GM10248 (cell line): ENCODE results near the gene PANK1.

Experiments
- CTCF ChIA-PET: fragments of 300-600 bp; sonication (Branson Sonifier 250); formaldehyde crosslinking; extraction: SDS; loops from one replicate; lab custom pipeline; 2021; ENCODE audit warnings: antibody characterized with exemption; lab: Yijun Ruan, JAX
- POLR2A ChIA-PET: fragments of 350-650 bp; sonication (Branson Sonifier 250); formaldehyde crosslinking; extraction: SDS; loops from one replicate; lab custom pipeline; 2020; ENCODE audit warnings: antibody characterized with exemption; lab: Yijun Ruan, JAX
- DNase-seq: peaks from one replicate; pipeline ENCODE4 v3.0.0; 2012; ENCODE audit errors: extremely low spot score
- TF ChIP-seq, protein P1 (sequence below): IDR thresholded peaks from 2 replicates; pipeline ENCODE4 v1.5.1; 2012; ENCODE audit warnings: mild to moderate bottlenecking, low read depth; ENCODE audit errors: extremely low read depth, missing control alignments, control extremely low read depth

Gene PANK1

DNA sequence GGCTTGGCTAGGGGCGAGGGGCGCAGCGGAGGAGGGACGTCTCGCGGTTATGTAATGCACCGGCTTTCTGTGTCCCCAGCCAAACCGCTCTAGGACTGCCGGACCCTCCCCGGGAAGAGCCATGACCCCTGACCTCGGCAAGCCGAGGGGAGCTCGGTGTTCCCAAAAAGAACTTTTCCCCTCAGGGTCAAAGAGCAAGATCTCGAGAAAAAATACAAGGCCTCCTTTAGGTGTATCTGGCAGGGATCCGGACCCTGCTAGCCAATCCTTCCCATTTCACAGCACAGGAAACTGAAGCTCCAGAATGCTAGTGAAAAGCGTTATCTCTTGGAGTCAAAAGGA is 109.1 kb downstream of the PANK1 start:
- DNase-seq, result no peak
- TF ChIP-seq, protein P1, sequence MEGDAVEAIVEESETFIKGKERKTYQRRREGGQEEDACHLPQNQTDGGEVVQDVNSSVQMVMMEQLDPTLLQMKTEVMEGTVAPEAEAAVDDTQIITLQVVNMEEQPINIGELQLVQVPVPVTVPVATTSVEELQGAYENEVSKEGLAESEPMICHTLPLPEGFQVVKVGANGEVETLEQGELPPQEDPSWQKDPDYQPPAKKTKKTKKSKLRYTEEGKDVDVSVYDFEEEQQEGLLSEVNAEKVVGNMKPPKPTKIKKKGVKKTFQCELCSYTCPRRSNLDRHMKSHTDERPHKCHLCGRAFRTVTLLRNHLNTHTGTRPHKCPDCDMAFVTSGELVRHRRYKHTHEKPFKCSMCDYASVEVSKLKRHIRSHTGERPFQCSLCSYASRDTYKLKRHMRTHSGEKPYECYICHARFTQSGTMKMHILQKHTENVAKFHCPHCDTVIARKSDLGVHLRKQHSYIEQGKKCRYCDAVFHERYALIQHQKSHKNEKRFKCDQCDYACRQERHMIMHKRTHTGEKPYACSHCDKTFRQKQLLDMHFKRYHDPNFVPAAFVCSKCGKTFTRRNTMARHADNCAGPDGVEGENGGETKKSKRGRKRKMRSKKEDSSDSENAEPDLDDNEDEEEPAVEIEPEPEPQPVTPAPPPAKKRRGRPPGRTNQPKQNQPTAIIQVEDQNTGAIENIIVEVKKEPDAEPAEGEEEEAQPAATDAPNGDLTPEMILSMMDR, result no peak
- POLR2A ChIA-PET, result no interaction called here
- CTCF ChIA-PET, result interaction anchor here (1.2 to 1.4 kb wide), 4 partner anchors 13 to 79 kb away, joined by 3 read pairs; no protein-coding TSS in a partner anchor

DNA sequence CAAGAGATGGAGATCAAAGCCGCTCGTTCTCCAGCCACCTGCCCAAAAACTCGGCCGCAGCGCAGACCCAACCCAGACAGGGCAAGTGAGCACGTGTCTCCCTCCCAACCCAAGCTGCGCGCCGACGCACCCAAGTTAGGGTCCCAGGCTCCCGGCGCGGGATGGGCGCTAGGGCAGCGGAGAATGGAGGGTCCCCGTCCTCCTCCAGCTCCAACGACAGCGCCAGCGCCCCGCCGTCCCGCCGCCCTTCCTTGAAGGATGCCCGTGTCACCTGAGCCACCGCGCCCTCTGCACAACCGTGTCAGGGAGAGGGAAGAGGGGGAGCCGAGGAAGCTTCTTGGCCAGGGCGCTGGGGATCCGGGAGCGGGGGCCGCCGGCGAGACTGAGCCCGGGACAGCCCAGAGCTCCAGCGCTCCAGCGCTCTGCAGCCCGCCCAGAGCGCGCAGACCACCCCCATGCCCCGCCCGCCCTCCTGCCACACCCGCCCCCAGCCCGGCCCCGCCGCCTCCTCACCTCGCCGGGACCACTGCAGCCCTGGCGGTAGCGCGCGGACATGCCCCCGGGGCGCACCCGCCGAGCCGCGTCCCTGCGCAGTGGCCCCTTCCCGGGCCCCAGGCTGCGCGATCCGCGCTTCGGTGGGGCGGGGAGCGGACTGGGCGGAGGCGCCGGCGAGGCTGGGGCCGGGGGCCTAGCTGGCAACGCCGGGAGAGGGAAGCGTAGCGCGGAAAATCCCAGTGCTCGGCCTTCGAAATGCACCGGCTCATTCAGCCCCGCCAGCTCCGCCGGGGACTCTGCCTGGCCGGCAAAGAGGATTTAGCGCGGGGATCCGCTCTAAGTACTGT is 109.7 kb downstream of the PANK1 start, which contains the start of gene SLC16A12:
SLC16A12 (minus strand) TSS at position 424 of the 842 bp plus-strand sequence. CDS start 73,016 bp downstream, outside the sequence.
- ChIA-PET POLR2A (interaction anchor here (0.7 kb wide), 1 partner anchor 10 kb away, joined by 7 read pairs; no protein-coding TSS in a partner anchor), CTCF (interaction anchor here (1.2 to 1.4 kb wide), 4 partner anchors 12 to 78 kb away, joined by 3 read pairs; no protein-coding TSS in a partner anchor)
- peak; percentile 24 for DNase-seq
- TF ChIP-seq, protein P1, result no peak

DNA sequence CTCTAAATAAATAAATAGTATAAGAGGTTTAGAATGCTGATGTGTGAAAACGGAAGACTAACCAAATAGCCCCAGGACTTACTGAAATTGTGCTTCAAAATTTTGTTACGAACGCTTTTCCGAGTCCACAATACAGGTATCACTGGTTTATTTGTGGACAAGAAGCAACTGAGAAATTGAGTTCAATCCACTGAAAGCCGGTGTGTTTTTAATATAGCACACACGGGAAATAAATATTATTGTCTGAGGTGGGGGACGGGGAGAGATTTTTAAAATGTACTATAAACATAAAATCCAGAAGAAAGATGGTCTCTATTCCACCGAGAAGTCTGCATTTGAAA is 110.2 kb downstream of the PANK1 start:
- ChIA-PET CTCF (interaction anchor here (1.4 kb wide), 2 partner anchors 14 to 78 kb away, joined by 3 read pairs; no protein-coding TSS in a partner anchor), POLR2A (interaction anchor here (0.7 kb wide), 1 partner anchor 9 kb away, joined by 7 read pairs; no protein-coding TSS in a partner anchor)
- TF ChIP-seq, protein P1, result no peak
- no peak for DNase-seq
